Suprapubic skin (tissue), 4 donors: Measurements from ENCODE around the gene XXYLT1.

Source experiments
- CTCF ChIP-seq, 2 donors: fragments of 200-600 bp in 1 of 2; fragments of 450-650 bp in 1 of 2; sonication (generic) in 1 of 2; IDR thresholded peaks; one replicate each; pipeline ENCODE4 v1.5.1; 2016 to 2019; ENCODE audit warnings: antibody characterized with exemption in 2 of 2, mild to moderate bottlenecking in 1 of 2, moderate library complexity in 1 of 2
- EP300 ChIP-seq: sonication (generic); formaldehyde crosslinking; IDR thresholded peaks from one replicate; pipeline ENCODE4 v1.6.1; 2017; ENCODE audit warnings: antibody characterized with exemption
- POLR2A ChIP-seq, 2 donors: fragments of 450-650 bp; IDR thresholded peaks; one replicate each; pipeline ENCODE4 v1.6.1; 2017; ENCODE audit warnings: antibody characterized with exemption in 2 of 2, mild to moderate bottlenecking in 2 of 2, moderate library complexity in 2 of 2
- POLR2AphosphoS5 ChIP-seq, 3 donors: sonication (generic); formaldehyde crosslinking; IDR thresholded peaks; one replicate each; pipeline ENCODE4 v1.6.1; 2017; ENCODE audit warnings: antibody characterized with exemption in 3 of 3

- TF ChIP-seq POLR2A (IDR thresholded peaks at IDR 0.05) = no peak
- TF ChIP-seq POLR2AphosphoS5 (IDR thresholded peaks at IDR 0.05) = no peak
- TF ChIP-seq CTCF (IDR thresholded peaks at IDR 0.05) = no peak
- no peak for TF ChIP-seq EP300
Observed at GRCh38 chr3:195172039-195172684, 98.8 kb downstream of the XXYLT1 start.
